B cell (primary cell): ENCODE data around the gene CPLANE1. TPM values are rescaled to one million over a fixed set of nuclear protein-coding genes. Genes with fewer than 3 reads are reported as not detected.

ENCODE experiments used
- ATAC-seq: fragments of 200-7000 bp; cut with Tn5 transposase; one replicate; pipeline ENCODE4 v1.10.0; 2021; ENCODE audit warnings: low read depth, mild to moderate bottlenecking, moderate number of reproducible peaks, moderate library complexity
- CTCF ChIA-PET: fragments of 350-600 bp; sonication (Branson Sonifier 250); formaldehyde crosslinking; loops from one replicate; lab custom pipeline; 2021; ENCODE audit warnings: antibody characterized with exemption, inconsistent platforms; lab: Charles Lee
- POLR2A ChIA-PET: fragments of 350-600 bp; sonication (Branson Sonifier 250); formaldehyde crosslinking; loops from one replicate; lab custom pipeline; 2021; ENCODE audit warnings: antibody characterized with exemption; lab: Charles Lee
- DNase-seq: peaks from one replicate; pipeline ENCODE4 v3.0.0; 2013
- H2AFZ ChIP-seq: 2 replicates; pipeline ENCODE4 v1.6.1; 2012; ENCODE audit warnings: mild to moderate bottlenecking, low read depth, low read length; ENCODE audit not compliant: insufficient read depth, poor library complexity, severe bottlenecking
- H3K27ac ChIP-seq, 2 donors: 1 replicate in 1 of 2; 2 replicates in 1 of 2; pipeline ENCODE4 v1.5.1; 2012 to 2013; ENCODE audit warnings: low read length in 2 of 2, mild to moderate bottlenecking in 2 of 2, moderate library complexity in 1 of 2
- H3K27me3 ChIP-seq, 4 experiments: fragments of 200-600 bp in 1 of 4; sonication (generic) in 1 of 4; replicated peaks in 1 of 4; 1 replicate in 2 of 4; 2 replicates in 2 of 4; pipeline versions ENCODE4 v1.6.1 to v1.7.0; 2013 to 2016; ENCODE audit warnings: low read length in 3 of 4, mild to moderate bottlenecking in 2 of 4, mixed read lengths in 1 of 4, moderate library complexity in 1 of 4; ENCODE audit not compliant: insufficient read depth in 4 of 4, control insufficient read depth in 3 of 4; ENCODE audit errors: control extremely low read depth in 1 of 4
- H3K36me3 ChIP-seq, 2 experiments: replicated peaks in 1 of 2; 1 replicate in 1 of 2; 2 replicates in 1 of 2; pipeline versions ENCODE4 v1.6.1 to v1.7.1; 2013; ENCODE audit warnings: low read length in 1 of 2; ENCODE audit not compliant: insufficient read depth in 2 of 2, control insufficient read depth in 1 of 2; ENCODE audit errors: control extremely low read depth in 1 of 2, extremely low read depth in 1 of 2
- H3K4me1 ChIP-seq, 2 donors: fragments of 200-600 bp in 1 of 2; sonication (generic) in 1 of 2; 1 replicate in 1 of 2; 2 replicates in 1 of 2; pipeline versions ENCODE4 v1.5.1 to v1.6.1; 2013 to 2017; ENCODE audit warnings: low read length in 2 of 2; ENCODE audit not compliant: control insufficient read depth in 2 of 2, insufficient read depth in 2 of 2
- H3K4me2 ChIP-seq: replicated peaks from 2 replicates; pipeline ENCODE3; 2012; ENCODE audit warnings: mild to moderate bottlenecking, low read depth, low read length; ENCODE audit not compliant: poor library complexity, severe bottlenecking
- H3K4me3 ChIP-seq, 5 experiments: fragments of 200-600 bp in 1 of 5; sonication (generic) in 1 of 5; 1 replicate in 3 of 5; 2 replicates in 2 of 5; pipeline versions ENCODE4 v1.5.1 to v1.7.0; 2011 to 2016; ENCODE audit warnings: low read length in 4 of 5, mild to moderate bottlenecking in 4 of 5, low read depth in 2 of 5, control low read depth in 1 of 5, moderate library complexity in 1 of 5; ENCODE audit not compliant: insufficient read depth in 1 of 5; ENCODE audit errors: control extremely low read depth in 1 of 5, extremely low read depth in 1 of 5
- H3K79me2 ChIP-seq: fragments of 200-600 bp; sonication (generic); one replicate; pipeline ENCODE4 v1.6.0; 2016; ENCODE audit warnings: low read length; ENCODE audit not compliant: control insufficient read depth, insufficient read depth
- H3K9ac ChIP-seq: fragments of 200-600 bp; sonication (generic); 2 replicates; pipeline ENCODE4 v1.6.1; 2017; ENCODE audit warnings: mild to moderate bottlenecking, low read length, moderate library complexity
- H3K9me3 ChIP-seq, 3 donors: one replicate each; pipeline versions ENCODE4 v1.6.1 to v1.7.1; 2013; ENCODE audit warnings: low read length in 2 of 3; ENCODE audit not compliant: control insufficient read depth in 2 of 3, insufficient read depth in 1 of 3; ENCODE audit errors: control extremely low read depth in 1 of 3
- H4K20me1 ChIP-seq: 2 replicates; pipeline ENCODE4 v1.6.0; 2012; ENCODE audit warnings: mild to moderate bottlenecking, low read length; ENCODE audit not compliant: insufficient read depth, control insufficient read depth, poor library complexity, severe bottlenecking
- H3K27ac Mint-ChIP-seq: one replicate; pipeline ENCODE4 v1.8.0; 2021; ENCODE audit warnings: mixed read lengths
- H3K27me3 Mint-ChIP-seq: one replicate; pipeline ENCODE4 v1.8.0; 2021; ENCODE audit warnings: mixed read lengths
- H3K4me1 Mint-ChIP-seq: one replicate; pipeline ENCODE4 v1.8.0; 2021; ENCODE audit warnings: mixed read lengths
- H3K4me3 Mint-ChIP-seq: one replicate; pipeline ENCODE4 v1.8.0; 2021; ENCODE audit warnings: mixed read lengths
- H3K9me3 Mint-ChIP-seq: one replicate; pipeline ENCODE4 v1.8.0; 2022; ENCODE audit warnings: mixed read lengths; ENCODE audit not compliant: insufficient read depth
- EZH2 ChIP-seq: IDR thresholded peaks from 2 replicates; pipeline ENCODE4 v1.6.1; 2012; ENCODE audit warnings: borderline replicate concordance, low read depth, mild to moderate bottlenecking, moderate library complexity, low read length; ENCODE audit not compliant: insufficient read depth, poor library complexity, severe bottlenecking
- WGBS: methylation state at CpG from one replicate; pipeline ENCODE4 v1.1.5; 2013; ENCODE audit warnings: missing lambda C conversion rate; ENCODE audit not compliant: insufficient coverage; 5-methylcytosine and 5-hydroxymethylcytosine counted together
- intact Hi-C: fragments of 100-400 bp; cut with micrococcal nuclease; formaldehyde crosslinking; loops from one replicate; pipeline ENCODE4 v1.10.0; 2022
- polyA plus RNA-seq: library from polyadenylated mRNA; depleted of rRNA; stranded (reverse); fragments of >200 nt; gene quantifications from 2 replicates; pipeline ENCODE4 v1.2.3, GENCODE V29; 2012
- total RNA-seq, 2 donors: library from RNA; stranded (reverse); fragments of 120-200 nt in 1 of 2; gene quantifications; 1 replicate in 1 of 2; 2 replicates in 1 of 2; pipeline versions ENCODE4 v1.2.3 to v1.2.4, GENCODE V29; 2013 to 2022
- TF ChIP-seq, protein P1 (sequence below): fragments of 200-600 bp; IDR thresholded peaks from one replicate; pipeline ENCODE4 v1.8.0; 2022; ENCODE audit warnings: antibody characterized with exemption, mild to moderate bottlenecking

The CPLANE1 gene
- total and polyA plus RNA-seq, 2 donors (not counting 1 experiment from before 2014, with no cell fraction given): 1.9 to 17.9 TPM

DNA sequence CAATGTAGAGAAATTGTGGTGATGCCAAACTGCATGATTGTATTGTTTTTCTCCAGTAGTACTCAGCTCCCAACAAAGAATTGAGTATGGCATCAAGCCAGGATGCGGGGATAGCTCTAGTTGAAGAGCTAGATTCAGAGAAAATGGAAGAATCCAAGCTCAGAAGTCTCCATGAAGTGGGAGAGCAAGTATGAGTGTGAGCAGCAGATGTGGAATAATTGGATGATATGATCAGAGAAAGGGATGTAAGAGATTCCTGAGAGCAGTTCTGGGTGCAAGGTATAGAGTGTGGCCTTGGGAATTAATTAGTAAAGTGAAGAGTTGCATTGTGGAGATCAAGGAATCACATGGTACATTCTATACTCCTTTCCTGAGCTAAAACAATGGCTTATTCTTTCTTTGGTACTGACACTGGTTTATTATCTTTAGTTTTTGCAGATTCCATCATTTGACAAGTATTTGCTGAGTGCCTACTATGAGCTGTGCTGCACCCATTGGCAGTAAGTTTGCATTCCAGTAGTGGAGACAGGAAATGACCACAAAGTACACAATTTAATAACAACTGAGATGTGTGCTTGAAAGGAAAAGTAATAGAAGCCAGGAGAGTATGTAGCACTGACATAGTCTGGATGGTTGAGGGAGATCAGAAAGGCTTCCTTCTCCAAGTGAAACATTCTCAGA, 177.1 kb downstream of the CPLANE1 start:
- Mint-ChIP-seq H3K27me3 (no peaks in the 10 kb centered on the region), H3K27ac (no peak overlapping the region), H3K4me1 (no peaks in the 10 kb centered on the region), H3K9me3 (no peaks in the 10 kb centered on the region), H3K4me3 (no peak overlapping the region)
- Histone ChIP-seq H3K4me2 (no peak overlapping the region), H3K9ac (no peak overlapping the region), H3K9me3 (no peaks in the 10 kb centered on the region), H3K36me3 (no peaks in the 10 kb centered on the region), H3K27ac (no peak overlapping the region), H3K27me3 (no peaks in the 10 kb centered on the region), H3K4me3 (no peak overlapping the region), H2AFZ (no peak overlapping the region), H3K79me2 (no peaks in the 10 kb centered on the region), H4K20me1 (no peaks in the 10 kb centered on the region), H3K4me1 (no peaks in the 10 kb centered on the region)
- TF ChIP-seq, protein P1, sequence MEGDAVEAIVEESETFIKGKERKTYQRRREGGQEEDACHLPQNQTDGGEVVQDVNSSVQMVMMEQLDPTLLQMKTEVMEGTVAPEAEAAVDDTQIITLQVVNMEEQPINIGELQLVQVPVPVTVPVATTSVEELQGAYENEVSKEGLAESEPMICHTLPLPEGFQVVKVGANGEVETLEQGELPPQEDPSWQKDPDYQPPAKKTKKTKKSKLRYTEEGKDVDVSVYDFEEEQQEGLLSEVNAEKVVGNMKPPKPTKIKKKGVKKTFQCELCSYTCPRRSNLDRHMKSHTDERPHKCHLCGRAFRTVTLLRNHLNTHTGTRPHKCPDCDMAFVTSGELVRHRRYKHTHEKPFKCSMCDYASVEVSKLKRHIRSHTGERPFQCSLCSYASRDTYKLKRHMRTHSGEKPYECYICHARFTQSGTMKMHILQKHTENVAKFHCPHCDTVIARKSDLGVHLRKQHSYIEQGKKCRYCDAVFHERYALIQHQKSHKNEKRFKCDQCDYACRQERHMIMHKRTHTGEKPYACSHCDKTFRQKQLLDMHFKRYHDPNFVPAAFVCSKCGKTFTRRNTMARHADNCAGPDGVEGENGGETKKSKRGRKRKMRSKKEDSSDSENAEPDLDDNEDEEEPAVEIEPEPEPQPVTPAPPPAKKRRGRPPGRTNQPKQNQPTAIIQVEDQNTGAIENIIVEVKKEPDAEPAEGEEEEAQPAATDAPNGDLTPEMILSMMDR: no peak
- TF ChIP-seq EZH2: no peak
- intact Hi-C loops: no loop called here
- DNase-seq (no peak), ATAC-seq (no peak)
- ChIA-PET CTCF (interaction anchor here (0.5 to 0.7 kb wide), 2 partner anchors 385 to 1369 kb away, joined by 3 read pairs; no protein-coding TSS in a partner anchor), POLR2A (no interaction called here)
- 100% methylated on average over 1 of the region's 1 CpG for WGBS

DNA sequence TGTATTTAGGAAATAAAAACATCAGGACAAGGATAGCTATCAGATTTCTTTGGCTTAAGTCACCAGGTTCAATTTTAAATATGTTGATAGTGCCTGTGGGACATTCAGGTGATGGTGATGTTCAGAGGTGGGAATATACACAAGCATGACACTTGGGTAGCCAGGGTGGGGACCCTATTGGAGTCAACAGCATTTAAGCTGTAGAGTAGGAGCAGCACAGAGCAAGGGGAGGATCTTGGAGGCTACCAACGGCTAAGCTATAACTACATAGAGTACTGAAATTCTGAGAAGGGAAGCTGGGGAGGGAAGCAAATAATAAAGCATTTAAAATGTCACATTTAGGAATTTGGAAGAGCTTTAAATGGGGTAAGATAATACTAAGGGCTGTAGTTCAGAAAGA, 177.7 kb downstream of the CPLANE1 start:
- ChIA-PET CTCF (no interaction called here), POLR2A (no interaction called here)
- no peaks in the 10 kb centered on the region for H3K27me3 Mint-ChIP-seq
- DNase-seq: no peak
- no peak overlapping the region for H3K4me3 ChIP-seq
- H3K4me1 ChIP-seq: no peaks in the 10 kb centered on the region
- H3K9me3 ChIP-seq: no peaks in the 10 kb centered on the region
- WGBS: no CpG with 5 or more reads among the region's 1 CpG
- H3K79me2 ChIP-seq: no peaks in the 10 kb centered on the region
- no peaks in the 10 kb centered on the region for H3K4me1 Mint-ChIP-seq
- H3K27me3 ChIP-seq: no peaks in the 10 kb centered on the region
- no peak overlapping the region for H2AFZ ChIP-seq
- no peak overlapping the region for H3K9ac ChIP-seq
- no peak for ATAC-seq
- peaks cover 0 to 2% of the 10 kb centered on the region in 2 experiments for H3K36me3 ChIP-seq
- no peak for TF ChIP-seq EZH2
- TF ChIP-seq, protein P1: no peak
- intact Hi-C loops: no loop called here
- H3K4me3 Mint-ChIP-seq: no peak overlapping the region
- H4K20me1 ChIP-seq: no peaks in the 10 kb centered on the region
- no peak overlapping the region for H3K4me2 ChIP-seq
- no peak overlapping the region for H3K27ac Mint-ChIP-seq
- H3K9me3 Mint-ChIP-seq: no peaks in the 10 kb centered on the region
- H3K27ac ChIP-seq: no peak overlapping the region
